ENCODE data around the gene PRTN3. TPM values are rescaled to one million over a fixed set of nuclear protein-coding genes. Genes with fewer than 3 reads are reported as not detected.
"Not testable (repeated sequence)": the region's sequence is repeated elsewhere in the genome, so short reads cannot be mapped to it uniquely, and the experiment has no call there.

PRTN3 gene
- total RNA-seq, 1 donor from 2014 or later, result not detected

DNA sequence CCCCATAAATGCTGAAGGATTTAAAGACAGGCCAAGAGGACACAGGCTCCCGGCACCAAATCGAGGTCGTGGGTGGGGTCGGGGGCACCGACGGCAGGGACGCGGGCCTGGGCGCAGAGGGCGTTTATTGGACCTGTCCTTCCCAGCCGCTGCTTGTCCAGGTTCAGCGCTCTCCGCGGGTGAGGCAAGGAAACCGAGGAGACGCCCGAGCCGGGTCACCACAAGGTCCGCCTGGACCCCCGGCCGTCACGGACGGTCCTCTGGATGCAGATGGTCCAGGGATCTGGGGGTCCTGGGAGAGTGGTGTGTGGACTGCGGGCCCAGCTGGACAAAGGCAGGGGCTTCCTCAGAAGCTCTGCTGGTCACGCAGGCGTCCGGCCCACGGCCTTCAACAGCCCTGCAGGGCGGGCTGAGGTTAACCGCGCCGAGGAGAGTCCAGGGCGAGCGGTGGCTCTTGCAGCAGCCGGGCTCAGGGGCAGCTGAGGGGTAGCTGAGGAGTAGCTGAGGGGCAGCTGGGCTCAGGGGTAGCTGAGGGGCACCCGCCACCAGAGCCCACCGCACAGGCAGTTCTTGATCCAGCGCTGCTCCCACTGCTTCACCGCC lies 27.2 kb downstream of the PRTN3 start:
- DNase-seq, result no peak

DNA sequence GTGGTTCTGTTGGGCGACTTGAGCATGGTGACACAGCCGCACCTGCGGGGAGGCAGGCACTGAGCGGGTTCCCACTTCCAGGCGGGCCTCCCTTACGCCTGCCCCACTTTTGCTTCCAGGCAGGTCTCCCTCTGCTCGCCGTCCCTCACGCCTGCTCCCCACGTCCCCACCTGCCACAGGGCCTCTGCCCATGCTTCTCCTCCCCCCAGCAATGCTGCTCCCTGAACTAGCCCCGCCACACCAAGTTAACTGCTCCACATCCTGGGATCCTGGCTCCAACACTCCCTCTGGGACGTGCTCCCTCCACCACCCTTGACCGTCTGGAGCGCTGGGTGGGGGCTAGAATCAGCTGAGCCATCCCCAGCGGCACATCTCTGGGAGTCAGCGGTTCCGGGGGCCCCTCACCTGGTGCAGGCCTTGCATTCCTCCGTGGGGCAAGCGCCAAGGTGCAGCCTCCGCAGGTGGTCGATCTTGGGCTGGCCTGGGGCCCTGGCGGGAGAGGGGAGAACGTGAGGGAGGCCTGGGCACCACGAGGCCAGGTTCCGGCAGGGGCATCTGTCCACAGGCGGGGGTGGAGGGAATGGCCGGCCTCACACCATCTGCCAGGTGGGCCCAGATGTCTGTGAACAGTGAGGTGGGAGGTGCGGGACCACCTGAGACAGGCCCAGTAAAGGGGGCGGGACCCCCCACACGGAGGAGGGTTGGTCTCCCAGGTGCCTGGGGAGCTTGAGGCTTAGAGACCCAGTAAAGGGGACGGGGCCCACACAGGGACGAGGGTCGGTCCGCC lies 27.9 kb downstream of the PRTN3 start:
- DNase-seq, result no peak

DNA sequence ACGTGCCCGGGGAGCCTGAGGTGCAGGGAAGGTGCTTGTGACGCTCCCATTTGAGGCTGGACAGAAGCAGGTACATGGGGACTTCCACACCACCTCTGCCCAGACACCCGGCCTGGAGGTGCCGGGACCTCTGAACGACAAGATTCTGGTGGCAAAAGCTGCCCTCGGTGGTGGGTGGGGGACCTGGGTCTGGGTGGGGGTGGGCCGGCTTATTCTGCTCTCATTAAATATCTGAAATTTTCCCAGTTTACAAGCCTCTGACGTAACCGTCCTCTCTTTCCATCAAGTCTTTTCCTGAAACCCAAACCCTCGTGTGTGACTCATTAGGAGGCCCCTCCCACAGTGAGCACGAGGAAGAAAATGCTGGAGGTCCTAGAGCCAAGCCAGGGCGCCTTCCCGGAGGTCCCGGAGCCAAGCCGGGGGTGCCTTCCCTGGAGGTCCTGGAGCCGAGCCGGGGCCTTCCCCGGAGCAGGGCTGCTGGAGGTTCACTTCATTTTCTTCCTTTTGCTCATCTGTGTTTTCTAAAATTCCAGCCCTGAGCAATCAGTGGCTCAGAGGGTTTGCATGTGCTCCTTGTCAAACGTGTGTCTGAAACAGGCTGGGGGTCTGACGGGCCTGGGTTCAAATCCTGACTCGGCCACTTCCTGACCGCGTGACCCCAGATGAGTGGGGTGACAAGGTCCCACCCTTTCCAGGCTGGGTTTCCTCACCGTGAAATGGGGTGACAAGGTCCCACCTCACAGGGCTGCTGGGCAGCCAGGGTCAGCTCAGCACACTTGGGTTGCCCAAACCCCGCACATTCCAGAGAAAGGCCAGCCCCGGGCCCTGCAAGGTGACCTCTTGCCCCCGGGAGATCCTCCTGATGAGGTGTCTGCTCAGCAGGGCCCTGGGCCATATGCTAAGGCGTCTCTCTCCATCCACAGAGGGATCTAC lies 28.7 kb downstream of the PRTN3 start:
- peak; percentile 90 for DNase-seq

DNA sequence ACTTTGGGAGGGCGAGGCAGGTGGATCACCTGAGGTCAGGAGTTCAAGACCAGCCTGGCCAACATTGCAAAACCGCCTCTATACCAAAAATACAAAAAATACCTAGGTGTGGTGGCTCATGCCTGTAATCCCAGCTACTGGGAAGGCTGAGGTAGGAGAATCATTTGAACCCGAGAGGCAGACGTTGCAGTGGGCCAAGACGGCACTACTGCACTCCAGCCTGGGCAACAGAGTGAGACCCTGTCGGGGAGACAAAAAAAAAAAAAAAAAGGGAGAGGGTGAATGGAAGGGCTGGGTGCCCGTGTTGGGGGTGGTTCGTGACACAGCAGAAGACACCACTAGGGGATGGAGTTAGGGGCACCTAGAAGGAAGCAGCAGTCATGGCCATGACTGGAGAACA lies 29.5 kb downstream of the PRTN3 start:
- DNase-seq, result no peak

DNA sequence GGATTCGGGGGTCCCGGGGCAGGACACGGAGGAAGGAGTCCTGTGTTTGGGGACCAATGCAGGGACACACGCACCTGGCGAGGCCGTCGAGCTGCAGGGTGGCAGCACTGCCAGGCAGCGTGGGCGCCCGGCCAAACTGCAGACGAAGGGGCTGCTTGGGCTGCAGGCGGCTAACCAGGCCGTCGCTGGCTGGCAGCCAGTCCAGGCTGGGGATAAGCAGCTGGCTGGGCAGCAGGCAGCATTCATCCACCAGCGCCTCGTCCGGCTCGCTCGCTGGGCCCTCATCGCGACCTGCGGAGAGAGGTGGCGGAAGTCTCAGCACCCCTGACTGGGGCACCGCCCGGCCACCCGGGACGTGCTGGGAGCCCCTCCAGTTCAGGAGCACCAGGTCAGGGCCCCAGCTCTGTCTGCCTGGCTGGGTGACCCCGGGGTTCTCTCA lies 30.2 kb downstream of the PRTN3 start:
- DNase-seq, result peak; percentile 32

DNA sequence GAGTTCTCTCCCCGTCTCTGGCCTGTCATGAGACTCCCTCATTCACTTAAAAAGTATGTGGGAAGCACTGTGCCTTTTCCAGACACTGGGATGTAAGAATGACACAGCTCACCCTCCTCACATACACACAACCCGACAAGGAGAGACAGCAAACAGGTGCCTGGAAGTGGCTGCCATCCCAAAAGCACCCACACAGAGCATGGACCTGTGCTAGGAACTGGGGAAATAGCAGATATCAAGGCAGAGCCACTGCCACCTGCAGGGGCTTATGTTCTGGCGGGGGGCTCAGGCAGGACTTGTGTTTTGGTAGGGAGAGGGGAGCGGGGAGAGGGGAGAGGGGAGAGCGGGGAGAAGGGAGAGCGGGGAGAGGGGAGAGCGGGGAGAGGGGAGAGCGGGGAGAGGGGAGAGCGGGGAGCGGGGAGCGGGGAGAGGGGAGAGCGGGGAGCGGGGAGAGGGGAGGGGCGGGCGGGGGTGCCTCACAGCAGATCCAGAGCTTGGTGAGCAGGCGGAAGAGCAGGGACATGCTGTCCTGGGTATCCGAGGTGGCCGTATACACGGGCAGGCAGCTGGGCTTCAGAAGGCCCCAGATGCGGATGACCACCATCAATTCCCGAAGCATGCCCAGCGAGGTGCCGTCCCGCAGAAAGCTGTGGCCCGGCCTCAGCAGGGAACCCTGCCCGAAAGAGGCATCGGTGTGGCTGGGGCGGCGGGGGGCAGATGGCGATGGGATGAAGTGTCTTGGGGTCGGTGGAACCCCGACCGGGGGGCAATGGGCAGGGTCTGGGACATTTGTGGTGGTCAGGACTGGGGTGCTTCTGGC lies 30.9 kb downstream of the PRTN3 start:
- DNase-seq, result no peak

DNA sequence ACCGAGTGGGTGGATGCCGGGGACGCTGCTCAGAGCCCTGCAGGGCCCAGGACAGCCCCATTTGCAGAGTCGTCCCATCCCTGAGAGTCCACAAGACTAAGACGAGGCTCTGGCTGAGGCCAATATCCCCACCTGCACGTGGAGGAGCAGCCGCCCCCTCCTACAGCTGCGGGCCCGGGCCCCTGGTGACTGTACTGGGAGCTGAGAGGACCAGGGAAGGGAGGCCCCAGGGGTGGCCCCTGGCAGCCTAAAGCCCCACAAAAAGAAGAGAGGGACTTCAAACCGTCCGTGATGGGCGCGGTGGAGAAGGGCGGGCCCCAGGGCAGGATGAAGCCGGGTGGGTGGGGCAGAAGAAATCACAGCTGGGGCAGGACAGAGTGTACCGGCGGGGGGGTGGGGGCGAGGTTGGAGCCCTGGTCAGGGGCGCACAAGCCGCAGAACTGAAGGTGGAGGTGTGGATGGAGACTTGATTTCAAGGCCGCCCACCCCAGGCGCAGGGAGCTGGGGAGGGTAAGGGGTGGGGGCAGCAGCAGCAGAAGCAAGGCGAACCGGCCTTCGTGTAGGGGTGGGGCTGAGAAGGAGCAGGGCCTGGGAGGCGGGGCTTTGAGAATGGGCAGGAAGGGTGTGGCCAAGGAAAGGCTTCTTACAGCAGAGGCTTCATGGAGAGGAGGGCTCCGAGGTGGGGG lies 31.6 kb downstream of the PRTN3 start:
- peak; percentile 59 for DNase-seq

DNA sequence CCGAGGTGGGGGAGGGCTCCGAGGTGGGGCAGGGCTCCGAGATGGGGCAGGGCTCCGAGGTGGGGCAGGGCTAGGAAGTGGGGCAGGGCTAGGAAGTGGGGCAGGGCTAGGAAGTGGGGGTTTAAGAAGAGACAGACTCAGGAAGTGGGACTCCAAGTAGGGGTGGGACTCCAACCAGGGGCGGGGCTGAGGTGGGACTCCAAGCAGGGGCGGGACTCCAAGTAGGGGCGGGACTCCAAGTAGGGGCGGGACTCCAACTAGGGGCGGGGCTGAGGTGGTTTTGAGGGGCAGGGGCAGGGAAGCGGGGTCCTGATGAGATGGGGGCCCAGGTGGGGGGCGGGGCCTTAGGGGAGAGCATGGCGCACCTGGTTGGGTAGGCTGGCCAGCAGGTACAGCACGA lies 32.3 kb downstream of the PRTN3 start:
- DNase-seq, result peak; percentile 60

DNA sequence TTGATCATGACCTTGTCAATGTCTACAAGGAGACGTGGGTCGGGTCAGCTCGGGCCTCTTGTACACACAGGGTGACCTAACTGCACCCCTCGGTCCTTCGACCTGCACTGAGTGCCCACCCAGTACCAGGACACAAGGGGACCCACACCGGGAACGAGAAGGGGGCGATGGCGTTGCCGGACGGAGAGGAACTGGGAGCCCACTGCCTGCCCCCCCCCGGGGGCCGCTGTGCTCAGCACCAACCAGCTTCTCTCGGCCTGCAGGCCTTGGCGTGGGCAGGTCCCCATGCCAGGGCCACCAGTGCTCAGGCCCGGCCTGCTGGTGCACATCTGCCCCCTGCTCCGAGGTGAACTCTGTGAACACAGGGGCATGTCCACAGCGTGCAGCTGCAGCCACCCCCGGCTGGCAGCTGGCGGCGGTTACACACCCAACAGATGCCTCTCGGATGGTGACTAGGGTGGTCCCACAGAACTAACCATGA lies 32.8 kb downstream of the PRTN3 start:
- no peak for DNase-seq

DNA sequence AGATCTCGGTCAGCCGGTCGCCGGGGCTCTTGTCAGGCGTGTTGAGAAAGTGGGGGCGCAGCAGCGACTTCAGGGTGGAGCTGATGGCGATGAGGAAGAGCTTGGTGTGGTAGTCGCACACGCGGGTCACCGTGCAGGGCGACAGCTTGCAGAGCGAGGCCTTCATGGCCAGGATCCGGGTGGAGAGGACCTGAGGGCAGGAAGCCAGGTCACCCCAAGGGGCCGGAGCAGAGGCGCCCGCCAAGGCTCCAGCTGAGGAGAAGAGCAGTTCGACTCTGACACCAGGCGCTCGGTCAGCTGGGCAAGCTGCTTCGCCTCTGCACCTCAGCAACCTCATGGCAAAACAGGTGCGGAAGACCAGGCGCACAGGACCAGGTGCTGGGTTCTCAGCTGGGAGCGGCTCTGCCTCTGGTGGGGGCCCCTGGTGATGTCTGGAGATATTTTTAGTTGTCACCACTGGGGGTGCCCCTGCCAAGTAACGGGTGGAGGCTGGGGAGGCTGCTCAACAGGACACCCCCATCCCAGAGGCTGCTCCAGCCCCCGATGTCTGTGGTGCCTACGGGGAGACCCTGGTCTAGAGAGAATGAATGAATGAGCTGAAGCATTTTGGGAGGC lies 34.6 kb downstream of the PRTN3 start:
- no peak for DNase-seq

DNA sequence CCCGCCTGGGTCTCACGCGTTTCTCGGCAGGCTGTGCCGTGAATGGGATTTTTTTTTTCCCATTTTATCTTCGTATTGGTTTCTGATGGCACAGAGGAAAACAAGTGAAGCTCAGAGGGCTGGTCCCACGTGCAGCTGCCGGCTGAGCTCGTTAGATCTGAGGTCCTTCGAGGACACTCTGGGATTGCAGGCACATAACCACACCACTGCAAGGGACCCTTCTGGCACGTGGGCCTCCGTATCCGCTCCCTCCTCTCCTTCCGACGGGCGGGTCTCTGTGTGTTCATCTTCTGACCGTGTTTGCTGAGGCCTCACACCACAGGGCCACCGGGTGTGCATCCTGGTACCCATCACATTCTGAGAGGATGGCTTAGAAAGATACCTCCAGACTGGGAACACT lies 35.3 kb downstream of the PRTN3 start:
- no peak for DNase-seq

DNA sequence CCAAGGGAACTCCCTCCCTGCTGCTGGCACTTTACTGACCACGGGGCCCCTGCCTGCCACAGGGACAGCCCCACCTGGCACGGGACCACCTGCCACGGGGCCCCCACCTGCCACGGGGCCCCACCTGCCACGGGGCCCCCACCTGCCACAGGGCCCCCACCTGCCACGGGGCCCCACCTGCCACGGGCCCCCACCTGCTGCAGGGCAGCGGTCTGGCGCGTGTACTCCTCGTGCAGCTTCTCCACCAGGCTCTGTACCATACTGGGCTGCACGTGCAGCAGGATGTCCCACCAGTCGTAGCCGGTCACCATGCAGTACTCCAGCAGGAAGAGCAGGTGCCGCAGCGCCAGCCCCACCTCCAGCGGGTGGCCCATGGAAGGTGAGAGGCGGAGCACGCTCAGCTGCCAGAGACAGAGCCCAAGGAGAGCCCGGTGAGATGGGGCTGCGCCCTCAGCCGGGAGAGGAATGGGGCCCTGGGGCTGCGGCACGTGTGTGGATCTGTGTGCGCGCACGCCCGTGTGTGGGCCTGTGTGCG lies 36.0 kb downstream of the PRTN3 start:
- no peak for DNase-seq

DNA sequence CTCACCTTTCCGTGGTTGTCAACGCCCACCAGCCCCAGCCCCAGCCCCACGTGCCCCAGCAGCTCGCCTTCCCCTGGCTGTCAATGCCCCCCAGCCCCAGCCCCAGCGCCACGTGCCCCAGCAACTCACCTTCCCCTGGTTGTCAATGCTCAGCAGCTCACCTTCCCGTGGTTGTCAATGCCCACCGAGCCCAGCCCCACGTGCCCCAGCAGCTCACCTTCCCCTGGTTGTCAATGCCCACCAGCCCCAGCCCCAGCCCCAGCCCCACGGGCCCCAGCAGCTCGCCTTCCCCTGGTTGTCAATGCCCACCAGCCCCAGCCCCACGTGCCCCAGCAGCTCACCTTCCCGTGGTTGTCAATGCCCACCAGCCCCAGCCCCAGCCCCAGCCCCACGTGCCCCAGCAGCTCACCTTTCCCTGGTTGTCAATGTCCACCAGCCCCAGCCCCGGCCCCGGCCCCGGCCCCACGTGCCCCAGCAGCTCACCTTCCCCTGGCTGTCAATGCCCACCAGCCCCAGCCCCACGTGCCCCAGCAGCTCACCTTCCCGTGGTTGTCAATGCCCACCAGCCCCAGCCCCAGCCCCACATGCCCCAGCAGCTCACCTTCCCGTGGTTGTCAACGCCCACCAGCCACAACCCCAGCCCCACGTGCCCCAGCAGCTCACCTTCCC lies 37.3 kb downstream of the PRTN3 start:
- not testable (repeated sequence) for DNase-seq

DNA sequence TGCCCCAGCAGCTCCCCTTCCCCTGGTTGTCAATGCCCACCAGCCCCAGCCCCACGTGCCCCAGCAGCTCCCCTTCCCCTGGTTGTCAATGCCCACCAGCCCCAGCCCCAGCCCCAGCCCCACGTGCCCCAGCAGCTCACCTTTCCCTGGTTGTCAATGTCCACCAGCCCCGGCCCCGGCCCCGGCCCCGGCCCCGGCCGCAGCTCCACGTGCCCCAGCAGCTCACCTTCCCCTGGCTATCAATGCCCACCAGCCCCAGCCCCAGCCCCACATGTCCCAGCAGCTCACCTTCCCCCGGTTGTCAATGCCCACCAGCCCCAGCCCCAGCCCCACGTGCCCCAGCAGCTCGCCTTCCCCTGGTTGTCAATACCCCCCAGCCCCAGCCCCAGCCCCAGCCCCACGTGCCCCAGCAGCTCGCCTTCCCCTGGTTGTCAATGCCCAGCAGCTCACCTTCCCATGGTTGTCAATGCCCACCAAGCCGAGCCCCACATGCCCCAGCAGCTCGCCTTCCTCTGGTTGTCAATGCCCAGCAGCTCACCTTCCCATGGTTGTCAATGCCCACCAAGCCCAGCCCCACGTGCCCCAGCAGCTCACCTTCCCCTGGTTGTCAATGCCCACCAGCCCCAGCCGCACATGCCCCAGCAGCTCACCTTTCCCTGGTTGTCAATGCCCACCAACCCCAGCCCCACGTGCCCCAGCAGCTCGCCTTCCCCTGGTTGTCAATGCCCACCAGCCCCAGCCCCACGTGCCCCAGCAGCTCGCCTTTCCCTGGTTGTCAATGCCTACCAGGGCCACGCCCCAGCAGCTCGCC lies 38.2 kb downstream of the PRTN3 start:
- not testable (repeated sequence) for DNase-seq

DNA sequence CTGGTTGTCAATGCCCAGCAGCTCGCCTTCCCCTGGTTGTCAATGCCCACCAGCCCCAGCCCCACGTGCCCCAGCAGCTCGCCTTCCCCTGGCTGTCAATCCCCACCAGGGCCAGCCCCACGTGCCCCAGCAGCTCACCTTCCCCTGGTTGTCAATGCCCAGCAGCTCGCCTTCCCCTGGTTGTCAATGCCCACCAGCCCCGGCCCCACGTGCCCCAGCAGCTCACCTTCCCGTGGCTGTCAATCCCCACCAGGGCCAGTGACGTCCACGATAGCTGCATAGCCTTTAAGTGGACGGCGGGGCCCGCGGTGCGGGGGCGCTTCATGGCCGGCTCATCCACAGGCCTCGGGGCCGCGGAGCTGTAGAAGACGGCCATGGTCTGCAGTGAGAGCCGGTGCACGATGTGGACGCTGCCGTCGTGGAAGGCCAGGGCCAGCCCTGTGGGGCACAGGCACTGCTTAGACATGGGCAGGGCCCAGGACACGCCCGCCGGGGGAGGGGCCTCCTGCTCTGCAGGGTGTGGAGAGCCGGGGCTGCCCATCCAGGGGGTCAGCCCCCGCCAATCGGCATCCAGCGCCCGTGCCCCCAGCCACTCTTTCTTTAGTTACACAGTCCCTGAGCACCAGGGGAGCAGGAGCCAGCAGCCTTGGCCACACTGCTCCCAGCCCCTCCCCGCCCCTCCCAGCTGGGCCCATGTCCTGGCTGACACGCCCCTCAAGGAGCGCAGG lies 39.1 kb downstream of the PRTN3 start:
- no peak for DNase-seq

DNA sequence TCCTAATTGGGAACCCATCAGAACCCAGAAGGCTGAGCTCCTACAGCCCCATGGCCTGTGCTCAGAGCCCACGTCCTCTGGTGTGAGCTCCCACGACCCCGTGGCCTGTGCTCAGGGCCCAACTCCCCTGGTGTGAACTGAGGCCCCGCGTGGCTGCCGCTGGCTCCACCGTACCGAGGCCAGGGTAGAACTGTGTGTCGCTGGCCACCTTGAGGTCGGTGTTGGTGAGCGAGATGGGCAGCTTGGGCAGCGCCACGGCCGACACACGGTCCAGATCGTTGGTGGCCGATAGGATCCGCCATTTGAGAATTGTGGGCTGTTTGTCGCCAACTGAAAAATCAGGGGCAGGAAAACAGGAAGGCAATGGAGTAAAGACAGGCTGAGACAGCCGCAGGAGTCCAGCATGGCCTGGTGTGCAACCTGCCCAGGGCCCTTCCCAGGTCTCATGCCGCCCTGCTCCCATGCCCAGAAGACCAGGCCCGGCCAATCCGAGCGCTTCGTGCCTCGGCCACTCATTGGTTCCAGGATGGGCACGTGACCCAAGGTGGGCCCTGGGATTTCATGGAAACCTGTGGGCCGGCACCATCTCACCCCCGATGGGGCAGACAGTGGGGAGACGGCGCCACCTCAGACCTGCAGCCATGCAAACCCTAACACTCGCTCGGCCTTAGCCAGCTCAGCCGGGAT lies 40.7 kb downstream of the PRTN3 start:
- DNase-seq, result no peak

DNA sequence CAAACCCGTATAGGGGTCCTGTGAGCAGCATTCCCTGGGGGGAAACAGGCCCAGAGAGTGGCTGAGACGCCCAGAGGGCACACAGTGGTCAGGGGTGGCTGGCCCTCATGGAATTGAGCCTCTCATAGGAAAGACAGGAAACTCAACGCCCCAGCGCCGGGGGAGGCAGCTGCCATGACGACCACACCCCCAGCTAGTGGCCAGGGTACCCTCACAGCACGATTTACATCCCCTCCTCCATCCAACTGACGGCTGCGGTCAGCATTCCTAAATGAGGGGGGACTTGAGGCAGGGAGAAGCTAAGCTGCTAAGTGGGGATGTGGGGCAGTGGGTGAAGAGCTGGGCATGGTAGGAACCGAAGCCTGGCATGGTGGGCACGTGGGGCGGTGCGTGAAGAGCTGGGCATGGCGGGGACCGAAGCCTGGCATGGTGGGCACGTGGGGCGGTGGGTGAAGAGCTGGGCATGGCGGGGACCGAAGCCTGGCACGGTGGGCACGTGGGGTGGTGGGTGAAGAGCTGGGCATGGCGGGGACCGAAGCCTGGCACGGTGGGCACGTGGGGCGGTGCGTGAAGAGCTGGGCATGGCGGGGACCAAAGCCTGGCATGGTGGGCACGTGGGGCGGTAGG lies 42.2 kb downstream of the PRTN3 start:
- DNase-seq, result no peak
